DOHH2 (cell line): Measurements from ENCODE around the gene PBOV1.

Experiments used
- H3F3A ChIP-seq: fragments of 200-600 bp; sonication (generic), shearing (Covaris generic); 2 replicates; pipeline ENCODE4 v1.6.0; 2016; ENCODE audit warnings: antibody characterized with exemption, mild to moderate bottlenecking; ENCODE audit not compliant: control insufficient read depth, insufficient read depth
- H3K27ac ChIP-seq: fragments of 200-600 bp; sonication (generic); 2 replicates; pipeline ENCODE4 v1.5.1; 2014; ENCODE audit warnings: low read depth, mild to moderate bottlenecking, low read length, moderate library complexity
- H3K27me3 ChIP-seq: fragments of 200-600 bp; sonication (generic); 2 replicates; pipeline ENCODE4 v1.6.1; 2014; ENCODE audit warnings: mild to moderate bottlenecking, low read length, mixed read lengths; ENCODE audit not compliant: control insufficient read depth
- H3K36me3 ChIP-seq: fragments of 200-600 bp; sonication (generic); 2 replicates; pipeline ENCODE4 v1.6.1; 2014; ENCODE audit warnings: mild to moderate bottlenecking, low read length, moderate library complexity, mixed read lengths; ENCODE audit not compliant: control insufficient read depth
- H3K4me1 ChIP-seq: fragments of 200-600 bp; sonication (generic); 2 replicates; pipeline ENCODE4 v1.6.1; 2014; ENCODE audit warnings: mild to moderate bottlenecking, low read length, mixed read lengths; ENCODE audit not compliant: control insufficient read depth
- H3K4me2 ChIP-seq: fragments of 200-600 bp; sonication (generic); 2 replicates; pipeline ENCODE4 v1.6.0; 2014; ENCODE audit warnings: mild to moderate bottlenecking, low read length, moderate library complexity
- H3K4me3 ChIP-seq: fragments of 200-600 bp; sonication (generic); 2 replicates; pipeline ENCODE4 v1.5.1; 2014; ENCODE audit warnings: mild to moderate bottlenecking, low read length, mixed read lengths
- H3K79me2 ChIP-seq: fragments of 200-600 bp; sonication (generic); 2 replicates; pipeline ENCODE4 v1.6.1; 2014; ENCODE audit warnings: mild to moderate bottlenecking, low read length, mixed read lengths; ENCODE audit not compliant: control insufficient read depth
- H3K9me2 ChIP-seq: fragments of 200-600 bp; sonication (generic); replicated peaks from 2 replicates; pipeline ENCODE4 v1.6.1; 2014; ENCODE audit warnings: mild to moderate bottlenecking, low read length, mixed read lengths; ENCODE audit not compliant: control insufficient read depth
- H3K9me3 ChIP-seq: fragments of 200-600 bp; sonication (generic); 2 replicates; pipeline ENCODE4 v1.6.1; 2014; ENCODE audit warnings: antibody characterized with exemption, low read length, mixed read lengths; ENCODE audit not compliant: control insufficient read depth, insufficient read depth
- H4K20me1 ChIP-seq: fragments of 200-600 bp; sonication (generic); 2 replicates; pipeline ENCODE4 v1.6.0; 2014; ENCODE audit warnings: low read depth, mild to moderate bottlenecking, antibody characterized with exemption, low read length, moderate library complexity; ENCODE audit not compliant: control insufficient read depth, insufficient read depth
- EZH2phosphoT487 ChIP-seq: fragments of 200-600 bp; sonication (generic); IDR thresholded peaks from 2 replicates; pipeline ENCODE4 v1.6.1; 2017; ENCODE audit warnings: borderline replicate concordance, mild to moderate bottlenecking, antibody characterized with exemption, low read length, moderate library complexity, mixed read lengths
- TF ChIP-seq, protein P1 (sequence below): fragments of 200-600 bp; sonication (generic); IDR thresholded peaks from one replicate; pipeline ENCODE4 v1.5.1; 2014; ENCODE audit warnings: antibody characterized with exemption, mild to moderate bottlenecking, low read depth, low read length; ENCODE audit not compliant: poor library complexity, severe bottlenecking

PBOV1 gene

DNA sequence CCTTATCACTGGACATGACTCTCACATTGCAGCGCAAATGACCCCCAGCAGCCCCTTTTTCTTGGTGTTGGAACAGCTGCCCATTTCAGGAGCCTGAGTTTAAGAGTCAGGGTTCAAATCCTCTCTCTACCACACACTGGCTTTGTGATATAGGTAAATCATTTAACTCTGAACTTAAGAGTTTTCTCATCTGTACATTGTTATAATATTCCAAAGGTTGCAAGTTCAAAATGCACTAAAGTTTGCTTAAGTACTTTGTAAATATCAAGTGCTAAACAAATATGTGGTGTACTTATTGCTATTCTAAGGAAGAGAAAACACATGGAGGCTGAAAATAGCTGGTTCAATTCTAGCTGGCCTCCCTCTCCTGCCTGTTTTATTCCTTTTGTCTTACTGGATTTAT is 39.3 kb upstream of the PBOV1 start:
- Histone ChIP-seq H3K4me3 (no peak overlapping the region), H3F3A (no peaks in the 10 kb centered on the region), H3K27me3 (no peaks in the 10 kb centered on the region), H3K4me1 (no peaks in the 10 kb centered on the region), H3K36me3 (no peaks in the 10 kb centered on the region), H3K9me2 (no peaks in the 10 kb centered on the region), H3K9me3 (no peaks in the 10 kb centered on the region), H4K20me1 (no peaks in the 10 kb centered on the region), H3K4me2 (no peak overlapping the region), H3K27ac (no peak overlapping the region), H3K79me2 (no peaks in the 10 kb centered on the region)
- TF ChIP-seq EZH2phosphoT487: no peak
- TF ChIP-seq, protein P1, sequence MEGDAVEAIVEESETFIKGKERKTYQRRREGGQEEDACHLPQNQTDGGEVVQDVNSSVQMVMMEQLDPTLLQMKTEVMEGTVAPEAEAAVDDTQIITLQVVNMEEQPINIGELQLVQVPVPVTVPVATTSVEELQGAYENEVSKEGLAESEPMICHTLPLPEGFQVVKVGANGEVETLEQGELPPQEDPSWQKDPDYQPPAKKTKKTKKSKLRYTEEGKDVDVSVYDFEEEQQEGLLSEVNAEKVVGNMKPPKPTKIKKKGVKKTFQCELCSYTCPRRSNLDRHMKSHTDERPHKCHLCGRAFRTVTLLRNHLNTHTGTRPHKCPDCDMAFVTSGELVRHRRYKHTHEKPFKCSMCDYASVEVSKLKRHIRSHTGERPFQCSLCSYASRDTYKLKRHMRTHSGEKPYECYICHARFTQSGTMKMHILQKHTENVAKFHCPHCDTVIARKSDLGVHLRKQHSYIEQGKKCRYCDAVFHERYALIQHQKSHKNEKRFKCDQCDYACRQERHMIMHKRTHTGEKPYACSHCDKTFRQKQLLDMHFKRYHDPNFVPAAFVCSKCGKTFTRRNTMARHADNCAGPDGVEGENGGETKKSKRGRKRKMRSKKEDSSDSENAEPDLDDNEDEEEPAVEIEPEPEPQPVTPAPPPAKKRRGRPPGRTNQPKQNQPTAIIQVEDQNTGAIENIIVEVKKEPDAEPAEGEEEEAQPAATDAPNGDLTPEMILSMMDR: no peak

DNA sequence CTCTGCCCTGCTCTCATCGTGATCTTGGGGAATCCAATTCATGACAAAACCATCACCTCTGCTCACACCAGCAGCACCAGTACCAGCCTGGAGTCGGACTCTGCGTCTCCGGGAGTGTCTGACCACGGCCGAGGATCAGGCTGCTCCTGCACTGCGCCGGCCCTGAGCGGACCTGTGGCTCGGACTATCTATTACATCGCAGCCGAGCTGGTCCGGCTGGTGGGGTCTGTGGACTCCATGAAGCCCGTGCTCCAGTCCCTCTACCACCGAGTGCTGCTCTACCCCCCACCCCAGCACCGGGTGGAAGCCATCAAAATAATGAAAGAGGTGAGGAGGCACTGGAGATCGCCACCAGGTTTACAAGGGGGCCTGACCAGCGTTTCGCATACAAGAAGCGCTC is 37.2 kb upstream of the PBOV1 start:
- H3K4me1 ChIP-seq: no peaks in the 10 kb centered on the region

DNA sequence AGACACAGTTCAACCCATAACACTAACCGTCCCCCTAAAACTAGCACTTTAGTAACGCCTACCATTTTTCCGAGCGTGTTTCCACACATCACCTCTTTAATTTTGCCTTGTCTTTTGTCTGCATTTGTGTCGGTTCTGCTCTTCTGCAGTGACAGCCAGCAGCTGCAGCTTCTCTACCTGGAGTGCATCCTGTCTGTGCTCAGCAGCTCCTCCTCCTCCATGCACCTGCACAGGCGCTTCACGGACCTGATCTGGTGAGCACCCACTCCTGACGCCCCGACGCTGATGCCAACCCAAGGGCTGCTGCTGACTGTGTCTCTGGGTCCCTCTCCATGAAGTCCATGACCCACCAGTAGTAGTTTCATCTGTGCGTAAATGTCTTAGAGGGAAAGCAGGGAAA is 35.4 kb upstream of the PBOV1 start:
- Histone ChIP-seq H3K9me3 (no peaks in the 10 kb centered on the region), H3K27ac (no peak overlapping the region), H3K4me1 (no peaks in the 10 kb centered on the region), H3K4me3 (no peak overlapping the region), H3F3A (no peaks in the 10 kb centered on the region), H4K20me1 (no peaks in the 10 kb centered on the region), H3K36me3 (no peaks in the 10 kb centered on the region), H3K27me3 (no peaks in the 10 kb centered on the region), H3K9me2 (no peaks in the 10 kb centered on the region), H3K79me2 (no peaks in the 10 kb centered on the region), H3K4me2 (no peak overlapping the region)
- no peak for TF ChIP-seq EZH2phosphoT487
- TF ChIP-seq, protein P1: no peak

More for the DNA sequence above, 37.2 kb upstream of the PBOV1 start:
- Histone ChIP-seq H3K79me2 (no peaks in the 10 kb centered on the region), H3K36me3 (no peaks in the 10 kb centered on the region), H3K9me2 (no peaks in the 10 kb centered on the region), H3K4me2 (no peak overlapping the region), H3K4me3 (no peak overlapping the region), H3K27me3 (no peaks in the 10 kb centered on the region), H3K9me3 (no peaks in the 10 kb centered on the region), H3F3A (no peaks in the 10 kb centered on the region), H3K27ac (no peak overlapping the region), H4K20me1 (no peaks in the 10 kb centered on the region)
- TF ChIP-seq, protein P1: no peak
- no peak for TF ChIP-seq EZH2phosphoT487
